SHP77 treated with DMSO at 0.1 percent for 48 hours (cell line): ENCODE measurements around the gene TRANK1.

Experiments
- DNase-seq: peaks from one replicate; lab custom pipeline; 2025; lab: John Stamatoyannopoulos, UW

TRANK1 gene

DNA sequence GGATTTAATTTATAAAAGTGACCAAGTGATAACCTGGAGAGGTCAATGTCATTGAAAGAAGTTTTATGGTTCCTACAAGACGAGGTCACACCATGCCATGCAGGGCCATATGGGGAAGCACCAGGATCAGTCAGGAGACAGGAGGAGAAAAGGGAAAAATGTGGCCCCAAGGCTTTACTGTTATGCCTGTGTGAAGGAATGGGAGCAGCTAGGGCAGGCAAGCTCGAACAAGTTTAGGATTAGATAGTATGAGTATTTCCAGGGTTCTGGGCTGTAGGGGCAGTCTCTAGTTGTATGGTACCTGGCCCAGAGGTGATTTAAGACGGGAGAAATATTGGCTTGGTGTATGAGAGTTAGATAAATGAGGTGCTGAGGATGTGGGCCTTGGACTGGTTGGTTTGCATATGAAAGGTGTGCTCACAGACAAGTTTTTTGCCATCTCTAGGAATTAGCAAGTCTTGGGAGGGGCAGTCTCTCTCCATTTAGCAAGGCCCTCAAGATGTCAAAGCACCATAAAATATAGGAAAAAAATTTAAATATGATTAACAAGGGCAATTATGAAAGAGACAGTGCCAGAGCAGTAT lies 144.2 kb downstream of the TRANK1 start:
- DNase-seq: no peak

DNA sequence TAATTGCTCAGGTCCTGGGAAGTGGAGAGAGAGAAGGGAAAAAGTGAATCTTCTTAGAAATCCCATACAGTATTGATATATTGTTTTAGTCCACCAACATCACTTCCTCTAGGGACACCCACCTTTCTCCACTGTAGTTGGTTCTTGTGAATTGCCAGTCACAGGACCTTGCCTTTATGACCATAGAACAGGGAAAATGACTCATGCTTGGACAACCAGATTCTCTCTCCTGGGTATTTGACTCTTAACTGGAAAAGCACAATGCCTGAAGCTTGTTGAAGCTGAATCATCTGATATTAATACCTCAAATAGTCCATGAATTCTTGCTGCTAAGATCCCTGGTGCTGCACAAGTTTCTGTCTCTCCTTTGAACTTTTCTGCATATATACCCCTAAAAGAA lies 148.0 kb downstream of the TRANK1 start:
- DNase-seq: no peak

DNA sequence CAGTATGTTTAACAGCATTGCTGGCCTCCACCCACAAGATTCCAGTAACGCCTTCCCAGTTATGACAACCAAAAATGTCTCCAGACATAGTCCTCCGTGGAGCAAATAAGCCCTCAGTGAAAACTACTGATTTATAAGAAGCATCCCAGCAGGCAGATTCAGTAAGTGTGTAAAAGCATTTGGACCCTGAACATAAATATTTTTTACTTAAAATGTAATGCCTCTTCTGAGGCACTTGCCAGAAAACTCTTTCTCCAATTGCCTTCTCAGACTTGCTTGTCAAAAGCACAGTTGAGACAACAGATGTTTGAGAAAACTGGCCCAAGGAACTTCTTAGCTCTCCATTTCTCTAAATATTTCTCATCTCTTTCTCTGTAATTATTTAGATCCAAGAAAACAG lies 148.7 kb downstream of the TRANK1 start:
- no peak for DNase-seq

DNA sequence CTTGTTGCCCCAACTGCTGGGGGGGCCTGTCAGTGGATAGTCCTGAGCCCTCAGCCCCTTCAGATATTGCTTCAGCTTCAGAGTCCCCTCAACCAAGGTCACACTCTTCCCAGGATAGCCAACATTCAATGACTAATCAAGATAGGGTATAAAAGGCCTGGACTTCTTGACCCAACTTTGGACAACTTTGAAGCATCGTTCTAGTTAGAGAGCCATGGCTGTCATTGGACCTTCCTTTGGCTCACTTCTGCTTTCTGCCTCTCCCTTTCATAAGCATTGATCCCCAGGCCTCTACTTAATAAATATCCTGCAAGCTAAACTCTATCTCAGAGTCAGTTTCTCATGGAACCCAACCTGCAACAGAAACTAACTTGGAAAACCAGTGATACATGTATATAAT lies 149.2 kb downstream of the TRANK1 start:
- DNase-seq: no peak

DNA sequence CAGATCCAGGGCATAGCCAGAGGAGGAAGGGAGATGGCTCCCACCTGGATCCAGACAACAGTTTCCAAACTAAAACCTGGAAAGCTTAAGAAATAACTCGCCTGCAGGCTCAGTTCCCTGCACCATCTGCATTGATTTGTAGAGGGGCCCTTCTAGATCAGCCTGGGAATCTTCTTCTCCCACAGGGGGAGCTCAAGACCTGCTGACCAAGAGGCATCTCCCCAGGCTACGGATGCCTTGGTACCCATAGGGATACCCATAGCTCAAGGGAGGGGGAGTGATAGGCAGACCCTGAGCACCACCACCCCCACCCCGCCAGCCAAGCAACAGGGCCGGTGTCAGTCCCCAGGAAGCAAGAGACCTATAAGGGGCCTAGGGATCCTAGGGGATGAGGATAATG lies 152.5 kb downstream of the TRANK1 start:
- DNase-seq: no peak

DNA sequence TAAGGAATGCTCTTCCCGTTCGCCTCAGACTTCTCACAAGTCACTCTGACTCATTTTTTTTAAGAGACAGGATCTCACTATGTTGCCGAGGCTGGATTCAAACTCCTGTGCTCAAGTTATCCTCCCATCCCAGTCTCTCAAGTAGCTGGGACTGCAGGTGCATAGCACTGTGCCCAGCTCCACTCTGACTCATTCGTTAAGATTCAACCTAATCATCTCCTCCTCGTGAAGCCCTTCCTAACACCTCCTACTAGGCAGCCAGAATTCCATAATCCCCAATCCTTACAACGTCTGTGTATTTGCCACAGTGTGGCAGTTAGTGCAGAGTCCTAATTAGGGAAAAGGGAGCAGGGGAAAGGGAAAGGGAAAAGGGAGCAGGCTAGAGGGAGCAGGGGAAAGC lies 154.1 kb downstream of the TRANK1 start:
- no peak for DNase-seq

DNA sequence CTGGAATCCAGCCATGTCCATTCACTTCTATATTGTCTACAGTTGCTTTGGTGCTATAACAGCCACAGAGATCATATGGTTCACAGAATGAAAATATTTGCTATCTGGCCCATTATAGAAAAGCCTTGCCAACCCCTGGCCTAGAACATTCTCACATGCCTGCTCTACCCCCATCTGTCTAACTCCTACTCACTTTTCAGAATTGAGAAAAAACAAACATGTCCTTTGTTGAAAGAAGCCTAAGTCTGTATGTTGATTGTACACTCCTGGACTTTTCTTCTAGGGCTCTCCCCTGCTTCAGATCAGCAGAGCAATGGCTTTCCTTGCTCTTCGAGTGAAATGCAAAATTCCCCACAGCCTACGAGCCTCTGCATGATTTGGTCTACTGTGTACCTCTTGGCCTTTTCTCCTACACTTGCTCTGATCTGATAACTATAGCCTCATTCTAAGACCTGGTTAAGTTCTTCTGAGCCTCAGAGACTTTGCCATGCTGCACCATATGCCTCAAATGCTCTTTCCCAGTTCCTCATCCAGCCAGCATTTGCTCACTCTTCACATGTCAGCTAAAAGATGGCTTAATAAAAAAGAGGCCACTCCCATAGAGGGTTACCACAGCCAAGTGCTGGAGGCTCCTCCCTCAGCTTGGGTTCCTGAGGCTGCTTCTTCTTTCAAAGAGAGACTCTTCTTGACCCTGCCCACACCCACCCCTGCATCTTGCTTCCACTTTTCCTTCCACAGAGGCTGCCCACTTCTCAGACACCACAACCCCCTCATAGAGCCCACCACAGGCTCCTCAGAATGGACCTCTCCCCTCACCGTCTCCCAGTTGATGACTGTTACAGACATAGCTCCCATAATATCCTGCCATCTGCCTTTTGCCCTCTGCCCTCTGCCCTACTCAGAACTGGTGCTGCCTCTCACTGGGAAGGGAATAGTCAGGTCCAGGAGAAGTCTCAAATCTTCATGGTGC lies 157.6 kb downstream of the TRANK1 start:
- no peak for DNase-seq

DNA sequence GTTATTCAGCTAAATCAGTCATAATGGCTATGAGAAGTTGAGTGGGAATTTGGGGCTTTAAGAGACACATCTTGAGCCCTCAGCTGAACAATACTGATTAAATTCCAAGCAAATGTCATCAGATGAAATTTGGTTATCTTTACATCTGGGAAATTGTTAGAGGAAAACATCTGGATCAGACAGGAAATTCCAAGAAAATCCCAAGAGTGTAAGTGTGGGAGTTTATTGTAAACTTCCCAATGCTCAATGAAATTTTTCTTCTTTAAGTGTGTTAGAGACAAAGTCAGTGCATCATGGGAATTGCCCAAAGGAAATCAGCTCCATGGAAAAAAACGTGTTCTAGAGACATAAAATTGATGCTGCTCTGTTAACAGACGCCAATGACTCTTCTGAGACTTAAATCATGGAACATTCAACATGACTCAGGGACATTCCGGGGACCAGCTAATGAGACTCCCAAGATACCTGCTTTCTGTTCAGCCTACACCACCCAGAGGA lies 160.7 kb downstream of the TRANK1 start:
- no peak for DNase-seq

DNA sequence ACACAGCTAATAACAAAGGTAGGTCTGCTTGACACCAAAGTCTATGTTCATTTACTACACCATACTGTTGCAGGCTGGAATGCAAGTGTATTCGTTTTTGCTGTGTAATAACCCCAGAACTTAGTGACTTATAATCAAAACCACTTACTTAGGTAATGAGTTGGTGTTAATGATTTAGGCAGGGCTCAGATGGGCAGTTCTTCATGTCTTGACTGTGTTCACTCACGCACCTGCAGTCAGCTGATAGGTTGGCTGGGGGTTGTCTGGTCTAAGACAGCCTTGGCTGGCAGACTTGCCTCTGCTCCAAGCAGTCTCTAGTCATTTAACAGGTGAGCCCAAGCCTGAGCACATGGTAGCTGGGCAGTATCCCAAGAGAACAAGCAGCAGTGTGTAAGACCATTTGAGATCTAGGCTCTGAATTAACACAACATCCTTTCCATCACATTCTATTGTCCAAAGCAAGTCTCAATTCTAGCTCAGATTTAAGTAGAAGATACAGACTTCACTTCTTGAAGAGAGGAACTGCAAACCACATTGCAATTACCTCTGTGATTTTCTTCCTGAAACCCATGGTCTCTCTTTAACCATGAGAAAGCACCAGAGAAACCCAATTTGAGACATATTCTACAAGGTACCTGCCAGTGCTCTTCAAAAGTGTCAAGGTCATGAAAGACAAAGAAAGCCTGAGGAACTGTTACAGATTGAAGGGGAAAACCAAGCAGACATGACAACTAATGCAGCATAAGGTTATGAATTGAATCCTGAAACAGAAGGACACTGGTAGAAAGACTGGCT lies 167.2 kb downstream of the TRANK1 start:
- no peak for DNase-seq
